Activated CD4-positive, alpha-beta T cell treated with anti-CD3 and anti-CD28 coated beads for 24 hours (primary cell): ENCODE measurements around the gene C16orf87.
A peak's percentile ranks its signal among the peaks of the same experiment; 100 is the strongest.

ENCODE experiments used
- DNase-seq, 2 donors: peaks; one replicate each; pipeline ENCODE4 v3.0.0-alpha.2; 2020; ENCODE audit warnings: low read depth in 2 of 2

C16orf87 gene

DNA sequence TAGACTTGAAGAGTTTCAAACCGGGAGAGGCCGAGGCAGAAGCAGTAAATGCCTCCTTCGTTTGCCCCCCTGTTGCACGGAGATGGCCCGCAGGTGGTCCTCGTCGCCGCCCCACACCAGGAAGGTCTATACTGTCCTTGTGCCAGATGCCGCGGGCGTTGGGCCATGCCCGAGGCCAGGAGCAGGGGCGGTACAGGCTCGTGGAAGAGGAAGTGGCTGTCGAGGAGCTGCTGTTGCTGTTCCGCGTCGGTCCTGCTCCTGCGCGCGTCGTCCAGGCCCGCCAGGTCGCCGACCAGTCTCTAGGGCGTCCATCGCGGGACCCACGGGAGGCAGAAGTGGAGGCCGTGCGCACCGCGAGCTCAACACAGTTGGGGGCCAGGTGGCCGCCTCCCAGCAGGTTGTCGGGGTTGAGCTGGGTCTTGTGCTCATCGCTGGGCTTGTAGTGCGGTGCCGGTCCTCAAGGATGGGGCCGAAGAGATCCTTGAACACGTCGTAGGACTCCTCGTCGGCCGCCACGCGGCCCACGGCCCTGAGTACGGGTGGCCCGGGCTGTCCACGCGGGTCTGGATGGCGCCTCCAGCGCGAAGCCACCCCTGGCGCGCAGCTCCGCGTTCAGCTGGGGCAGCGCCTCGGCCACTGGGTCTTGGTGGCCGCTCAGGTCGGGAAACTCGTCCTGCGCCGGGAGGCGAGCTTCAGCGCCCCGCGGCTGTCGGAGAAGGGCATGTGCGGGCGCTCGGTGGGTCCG lies 13.1 kb upstream of the C16orf87 start:
- DNase-seq: no peak

DNA sequence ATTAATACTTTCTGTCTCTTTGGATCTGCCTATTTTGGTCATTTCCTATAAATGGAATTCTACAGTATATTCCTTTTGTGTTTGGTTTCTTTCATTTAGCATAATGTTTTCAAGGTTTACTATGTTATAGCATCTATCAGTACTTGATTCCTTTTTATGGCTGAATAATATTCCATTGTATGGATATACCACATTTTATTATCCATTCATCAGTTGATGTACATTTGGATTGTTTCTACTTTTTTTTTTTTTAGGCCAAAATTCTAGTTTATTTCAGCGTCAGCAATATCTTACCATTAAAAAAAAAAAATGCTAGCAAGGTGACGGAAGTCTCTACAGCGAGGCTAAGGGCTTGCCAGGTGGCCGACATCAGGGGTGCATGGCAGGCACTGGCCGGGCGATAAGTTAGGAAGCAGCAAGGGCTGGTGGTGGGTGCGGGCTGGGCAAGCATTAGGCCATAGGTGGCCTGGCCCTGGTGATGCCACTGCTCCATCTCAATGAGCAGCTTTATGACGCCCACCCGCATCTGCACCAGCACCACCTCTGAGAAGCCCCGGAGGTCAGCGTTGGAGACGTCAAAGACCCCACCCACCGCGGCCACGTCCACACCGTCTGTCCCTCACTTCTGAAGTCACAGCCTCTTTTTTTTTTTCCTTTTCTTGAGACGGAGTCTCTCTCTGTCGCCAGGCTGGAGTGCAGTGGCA lies 11.4 kb upstream of the C16orf87 start:
- no peak for DNase-seq

DNA sequence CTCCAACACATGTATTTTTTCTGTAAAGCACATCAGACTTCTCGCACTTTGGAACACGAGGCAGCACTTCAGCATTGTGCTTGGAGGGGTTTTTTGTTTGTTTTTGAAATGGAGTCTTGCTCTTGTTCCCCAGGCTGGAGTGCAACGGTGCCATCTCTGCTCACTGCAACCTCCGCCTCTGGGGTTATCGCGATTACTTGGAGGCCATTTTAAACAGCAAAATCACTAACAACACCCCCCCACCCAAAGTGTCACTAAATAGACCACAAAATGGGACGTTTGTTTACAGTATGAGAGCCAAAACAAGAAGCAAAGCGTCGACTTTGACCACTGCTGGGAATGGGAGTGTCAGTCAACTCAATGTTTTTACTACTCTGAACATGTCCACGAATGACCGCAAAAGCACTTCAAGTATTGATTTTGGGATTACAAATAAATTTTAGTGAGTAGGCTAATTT lies 9.0 kb upstream of the C16orf87 start:
- DNase-seq: no peak

- DNase-seq: no peak
Observed at GRCh38 chr16:46836534-46837530, 5.9 kb upstream of the C16orf87 start.

GRCh38 chr16:46833460-46833800 lies 2.5 kb upstream of the C16orf87 start:
- no peak for DNase-seq

- no peak for DNase-seq
Observed at GRCh38 chr16:46832757-46833459, 1.9 kb upstream of the C16orf87 start.

DNA sequence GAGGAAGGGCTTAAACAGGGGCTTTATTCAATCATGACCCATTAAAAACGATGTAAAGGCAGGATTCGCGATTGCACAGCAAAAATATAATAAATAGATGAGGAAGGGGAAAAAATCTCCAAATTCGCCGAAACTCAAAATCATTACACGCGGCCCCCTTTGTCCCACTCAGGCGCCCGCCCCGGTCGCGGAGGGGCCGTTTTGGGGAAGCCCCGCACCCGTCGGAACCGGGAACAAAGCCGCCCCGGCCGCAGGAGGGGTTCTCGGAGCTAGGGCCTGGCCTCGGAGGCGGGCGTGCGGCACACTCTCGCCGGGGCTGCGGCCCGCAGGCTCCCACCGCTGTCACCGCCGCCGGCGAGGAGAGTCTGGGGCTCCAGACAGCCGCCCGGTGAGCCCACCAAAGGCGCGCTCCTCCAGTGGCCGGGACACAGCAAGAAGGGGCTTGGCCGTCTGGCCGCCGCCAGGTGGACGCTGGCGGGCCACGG lies 521 bp downstream of the C16orf87 start:
- peak in 1 of 2 donors; percentile 7 for DNase-seq

GRCh38 chr16:46828943-46829342 lies 2.0 kb downstream of the C16orf87 start:
- DNase-seq: no peak

DNA sequence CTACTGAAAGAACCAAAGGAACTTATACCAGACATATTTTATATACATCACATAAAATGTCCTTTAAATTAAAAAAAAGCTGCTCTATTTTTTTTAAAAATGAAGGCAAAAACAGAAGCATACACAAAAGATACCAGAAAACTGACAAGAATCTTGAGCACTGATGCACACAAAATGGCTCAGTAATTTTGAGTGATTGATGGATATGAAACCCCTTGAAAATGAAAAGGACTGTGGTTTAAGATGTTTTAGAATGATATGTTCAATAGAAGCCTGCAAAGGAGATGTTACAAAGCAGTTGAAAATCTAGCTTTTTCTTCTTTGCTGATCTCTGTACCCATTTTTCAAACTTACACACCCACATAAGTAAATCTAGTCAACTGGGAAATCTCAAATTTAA lies 2.7 kb downstream of the C16orf87 start:
- DNase-seq: no peak

DNA sequence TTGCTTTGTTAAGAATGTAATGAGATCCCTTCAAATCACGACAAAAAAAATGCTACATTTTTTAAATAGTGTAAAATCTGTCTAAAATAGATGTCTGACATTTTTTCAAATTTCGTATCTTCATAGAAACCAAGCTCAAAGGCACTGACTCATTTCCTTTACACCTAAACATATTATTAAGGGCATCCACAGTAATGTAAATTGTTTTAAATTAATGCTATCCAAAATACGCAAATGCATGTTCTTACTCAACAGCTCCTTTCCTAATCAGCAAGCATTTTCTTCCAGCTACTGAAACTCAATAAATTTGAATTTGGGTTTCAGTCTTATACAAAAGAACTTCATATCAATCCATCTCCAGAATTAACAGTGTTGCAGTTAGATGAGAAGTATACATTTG lies 4.3 kb downstream of the C16orf87 start:
- DNase-seq: no peak

GRCh38 chr16:46822270-46822669 lies 8.7 kb downstream of the C16orf87 start:
- DNase-seq: no peak

DNA sequence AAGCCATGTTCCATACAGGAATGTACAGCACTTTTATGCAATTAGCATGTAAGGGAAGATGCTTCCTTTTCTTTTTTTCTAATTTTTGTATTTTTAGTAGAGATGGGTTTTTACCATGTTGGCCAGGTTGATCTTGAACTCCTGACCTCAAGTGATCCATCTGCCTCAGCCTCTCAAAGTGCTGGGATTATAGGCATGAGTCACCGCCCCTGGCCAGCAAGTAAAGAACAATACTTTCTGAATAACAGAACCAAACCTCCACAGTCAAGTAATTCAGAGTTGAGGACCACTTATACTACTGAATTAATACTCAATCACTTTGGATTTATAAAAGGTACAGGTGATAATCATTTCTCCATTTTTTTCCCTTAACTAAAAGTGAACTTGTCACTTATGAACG lies 13.0 kb downstream of the C16orf87 start:
- no peak for DNase-seq

DNA sequence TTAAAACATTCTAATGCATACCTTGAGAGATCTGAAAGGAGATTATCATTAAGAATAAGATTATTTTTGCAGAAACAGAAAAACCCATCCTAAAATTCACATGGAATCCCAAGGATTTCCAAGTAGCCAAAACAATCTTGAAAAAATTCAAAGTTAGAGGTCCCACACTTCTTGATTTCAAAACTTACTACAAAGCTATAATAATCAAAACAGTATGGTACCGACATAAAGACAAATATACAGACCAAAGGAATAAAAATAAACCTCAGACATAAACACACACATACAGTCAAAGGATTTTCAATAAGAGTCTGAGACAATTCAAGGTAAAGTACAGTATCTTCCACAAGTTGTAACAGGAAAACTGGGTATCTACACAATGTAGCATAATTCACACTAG lies 16.2 kb downstream of the C16orf87 start:
- DNase-seq: no peak

GRCh38 chr16:46813611-46814010 lies 17.4 kb downstream of the C16orf87 start:
- DNase-seq: no peak

- no peak for DNase-seq
Observed at GRCh38 chr16:46812781-46813540, 18.0 kb downstream of the C16orf87 start.

- DNase-seq: no peak
Observed at GRCh38 chr16:46811682-46812081, 19.3 kb downstream of the C16orf87 start.

GRCh38 chr16:46808997-46809396 lies 22.0 kb downstream of the C16orf87 start:
- no peak for DNase-seq

GRCh38 chr16:46807336-46807735 lies 23.6 kb downstream of the C16orf87 start:
- no peak for DNase-seq

GRCh38 chr16:46803373-46803772 lies 27.6 kb downstream of the C16orf87 start:
- no peak for DNase-seq

GRCh38 chr16:46801428-46802049 lies 29.4 kb downstream of the C16orf87 start:
- DNase-seq: no peak
